AG04450 (cell line): ENCODE data around the gene POLR2E. TPM values are rescaled to one million over a fixed set of nuclear protein-coding genes. Genes with fewer than 3 reads are reported as not detected.

ENCODE experiments used
- CTCF ChIA-PET: fragments of 300-600, 350-600 bp; formaldehyde crosslinking; extraction: SDS; loops from one replicate; lab custom pipeline; 2022; ENCODE audit warnings: antibody characterized with exemption, inconsistent platforms; lab: Charles Lee
- POLR2A ChIA-PET: fragments of 350-600 bp; formaldehyde crosslinking; extraction: SDS; loops from one replicate; lab custom pipeline; 2021; ENCODE audit warnings: antibody characterized with exemption, inconsistent platforms; lab: Yijun Ruan, JAX
- DNase-seq: peaks from one replicate; pipeline ENCODE4 v3.0.0-alpha.2; 2011; ENCODE audit warnings: low read depth, low spot score
- H3K27ac ChIP-seq: one replicate; pipeline ENCODE4 v1.5.1; 2012; ENCODE audit warnings: low read depth, low read length, control low read depth
- H3K27me3 ChIP-seq: one replicate; pipeline ENCODE4 v1.6.0; 2012; ENCODE audit warnings: low read length; ENCODE audit not compliant: control insufficient read depth, insufficient read depth
- H3K4me3 ChIP-seq: 2 replicates; pipeline ENCODE4 v1.5.1; 2011; ENCODE audit warnings: mild to moderate bottlenecking, low read depth, low read length, control low read depth
- H3K9me3 ChIP-seq: 2 replicates; pipeline ENCODE4 v1.5.1; 2012; ENCODE audit warnings: low read length; ENCODE audit not compliant: control insufficient read depth, insufficient read depth
- CTCF ChIP-seq: IDR thresholded peaks from 2 replicates; pipeline ENCODE4 v1.5.1; 2011; ENCODE audit warnings: low read depth, low read length, control low read depth, inconsistent platforms
- polyA plus RNA-seq: library from polyadenylated mRNA; depleted of rRNA; stranded (reverse); fragments of >200 nt; gene quantifications from 2 replicates; pipeline ENCODE4 v1.2.3, GENCODE V29; 2011

POLR2E gene
- polyA plus RNA-seq, 1 experiment = 140 TPM

GRCh38 chr19:1074544-1075283, 20.5 kb downstream of the POLR2E start:
- DNase-seq = no peak
- no peak for TF ChIP-seq CTCF
- ChIA-PET CTCF (interaction anchor here (1.1 kb wide), 1 partner anchor 9 kb away, joined by 3 read pairs; no protein-coding TSS in a partner anchor), POLR2A (interaction anchor here (0.6 to 1.2 kb wide), 2 partner anchors 10 to 1083 kb away, joined by 3 to 4 read pairs; no protein-coding TSS in a partner anchor)
- Histone ChIP-seq H3K9me3 (peaks cover 3% of the 10 kb centered on the region; the same call in 1 of the 2 replicates), H3K27me3 (peaks cover 10% of the 10 kb centered on the region), H3K27ac (no peak overlapping the region), H3K4me3 (no peak overlapping the region)

DNA sequence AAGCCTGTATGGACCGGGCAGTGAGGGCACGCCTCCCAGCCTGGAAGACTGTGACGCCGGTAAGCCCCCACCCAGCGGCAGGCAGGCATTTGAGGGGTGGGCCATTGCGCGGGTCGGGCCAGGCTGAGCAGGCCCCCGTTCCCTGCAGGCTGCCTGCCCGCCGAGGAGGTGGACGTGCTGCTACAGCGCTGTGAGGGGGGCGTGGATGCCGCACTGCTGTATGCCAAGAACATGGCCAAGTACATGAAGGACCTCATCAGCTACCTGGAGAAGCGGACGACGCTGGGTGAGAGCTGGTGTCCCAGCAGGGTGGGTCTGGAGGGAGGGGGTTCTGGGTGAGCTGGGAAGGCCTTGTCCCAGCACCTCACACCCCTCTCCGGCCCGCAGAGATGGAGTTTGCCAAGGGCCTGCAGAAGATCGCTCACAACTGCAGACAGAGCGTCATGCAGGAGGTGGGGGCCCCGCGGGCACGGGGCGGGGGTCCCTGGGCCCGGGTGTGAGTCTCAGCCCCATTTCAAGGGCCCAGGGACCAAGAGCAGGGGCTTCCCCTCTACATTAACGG, 21.1 kb downstream of the POLR2E start:
- peaks cover 16% of the 10 kb centered on the region for H3K27me3 ChIP-seq
- DNase-seq = no peak
- POLR2A ChIA-PET = interaction anchor here (0.8 kb wide), 1 partner anchor 98 kb away, joined by 3 read pairs; no protein-coding TSS in a partner anchor
- TF ChIP-seq CTCF = no peak
- peaks cover 2% of the 10 kb centered on the region; the same call in 1 of the 2 replicates for H3K9me3 ChIP-seq
- CTCF ChIA-PET = no interaction called here
- H3K4me3 ChIP-seq = no peak overlapping the region
- H3K27ac ChIP-seq = no peak overlapping the region

DNA sequence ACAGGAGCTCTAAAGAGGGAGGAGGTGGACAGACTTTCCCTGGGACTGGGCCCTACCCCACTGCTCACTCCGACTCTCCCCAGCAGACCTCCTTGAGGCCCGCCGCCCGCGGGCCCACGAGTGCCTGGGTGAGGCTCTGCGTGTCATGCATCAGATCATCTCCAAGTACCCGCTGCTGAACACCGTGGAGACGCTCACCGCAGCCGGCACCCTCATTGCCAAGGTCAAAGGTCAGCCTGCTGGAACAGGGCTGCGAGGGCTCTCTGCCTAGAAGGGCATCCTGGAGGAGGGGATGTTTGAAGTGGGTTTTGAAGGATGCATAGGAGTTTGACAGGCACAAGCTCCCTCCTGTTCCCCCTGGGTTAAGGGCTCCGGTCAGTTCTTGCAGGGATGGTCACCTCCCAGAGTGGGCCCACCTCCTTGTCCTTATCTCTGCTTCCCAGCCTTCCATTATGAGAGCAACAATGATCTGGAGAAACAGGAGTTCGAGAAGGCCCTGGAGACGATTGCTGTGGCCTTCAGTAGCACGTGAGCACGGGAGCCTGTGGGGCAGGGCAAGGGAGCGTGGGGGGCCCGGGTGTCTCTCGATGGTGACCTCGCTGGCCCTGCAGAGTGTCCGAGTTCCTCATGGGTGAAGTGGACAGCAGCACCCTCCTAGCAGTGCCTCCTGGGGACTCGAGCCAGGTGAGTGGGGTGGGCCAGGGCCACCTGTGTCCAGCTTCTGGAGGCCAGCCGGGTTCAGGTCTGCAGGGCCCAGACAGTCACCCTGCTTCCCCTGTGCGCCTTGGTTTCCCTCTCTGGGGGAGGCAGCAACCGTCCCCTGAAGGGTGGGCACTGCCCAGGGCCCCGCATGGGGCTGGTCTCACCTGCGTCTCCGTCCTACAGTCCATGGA, 21.9 kb downstream of the POLR2E start:
- CTCF ChIA-PET = no interaction called here
- POLR2A ChIA-PET = interaction anchor here (0.5 to 0.8 kb wide), 2 partner anchors 34 to 99 kb away, joined by 3 read pairs; no protein-coding TSS in a partner anchor
- H3K9me3 ChIP-seq = peaks cover 2% of the 10 kb centered on the region; the same call in 1 of the 2 replicates
- H3K27ac ChIP-seq = no peak overlapping the region
- no peak overlapping the region for H3K4me3 ChIP-seq
- DNase-seq = no peak
- H3K27me3 ChIP-seq = peaks cover 22% of the 10 kb centered on the region
- TF ChIP-seq CTCF = no peak

DNA sequence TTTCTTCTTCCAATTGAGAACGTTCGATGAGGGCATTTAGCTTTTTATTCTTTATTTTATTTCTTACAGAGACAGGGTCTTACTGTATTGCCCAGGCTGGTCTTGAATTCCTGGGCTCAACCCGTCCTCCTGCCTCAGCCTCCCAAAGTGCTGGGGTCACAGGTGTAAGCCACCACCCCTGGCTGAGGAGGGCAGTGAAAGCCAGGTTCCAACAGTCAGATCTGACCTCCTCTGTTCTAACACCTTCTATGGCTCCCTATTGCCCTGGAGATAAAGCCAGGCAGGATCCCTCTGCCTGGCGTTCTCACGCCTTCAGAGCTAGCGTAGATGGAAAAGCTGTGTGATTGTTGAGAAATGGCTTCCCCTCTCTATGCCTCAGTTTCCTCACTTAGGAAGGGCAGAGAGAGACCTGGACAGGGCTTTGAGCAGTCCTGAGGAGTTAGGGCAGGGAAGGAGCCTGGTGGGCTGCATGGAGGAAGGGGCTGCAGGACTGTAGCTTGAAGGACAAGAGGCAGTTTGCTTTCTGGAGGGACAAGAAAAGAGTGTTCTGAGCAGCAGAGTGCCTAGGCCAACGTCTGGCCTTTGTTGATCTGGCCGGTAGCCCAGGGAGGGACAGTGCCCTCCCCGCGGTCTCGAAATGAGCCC, 22.7 kb downstream of the POLR2E start:
- Histone ChIP-seq H3K27me3 (peaks cover 24% of the 10 kb centered on the region), H3K4me3 (no peak overlapping the region), H3K9me3 (peaks cover 2% of the 10 kb centered on the region; the same call in 1 of the 2 replicates), H3K27ac (no peak overlapping the region)
- CTCF ChIA-PET = no interaction called here
- DNase-seq = no peak
- no peak for TF ChIP-seq CTCF
- POLR2A ChIA-PET = interaction anchor here (0.5 to 0.6 kb wide), 2 partner anchors 15 to 35 kb away, joined by 3 to 5 read pairs; no protein-coding TSS in a partner anchor
